Stimulated activated CD4-positive, alpha-beta T cell treated with anti-CD3 and anti-CD28 coated beads, Interleukin-4, amount 100 ng/mL, for 24 hours (primary cell): ENCODE results near the gene PTGR1.
"Not testable (repeated sequence)": the region's sequence is repeated elsewhere in the genome, so short reads cannot be mapped to it uniquely, and the experiment has no call there.

Experiments used
- DNase-seq: peaks from one replicate; pipeline ENCODE4 v3.0.0-alpha.2; 2020

The PTGR1 gene

DNA sequence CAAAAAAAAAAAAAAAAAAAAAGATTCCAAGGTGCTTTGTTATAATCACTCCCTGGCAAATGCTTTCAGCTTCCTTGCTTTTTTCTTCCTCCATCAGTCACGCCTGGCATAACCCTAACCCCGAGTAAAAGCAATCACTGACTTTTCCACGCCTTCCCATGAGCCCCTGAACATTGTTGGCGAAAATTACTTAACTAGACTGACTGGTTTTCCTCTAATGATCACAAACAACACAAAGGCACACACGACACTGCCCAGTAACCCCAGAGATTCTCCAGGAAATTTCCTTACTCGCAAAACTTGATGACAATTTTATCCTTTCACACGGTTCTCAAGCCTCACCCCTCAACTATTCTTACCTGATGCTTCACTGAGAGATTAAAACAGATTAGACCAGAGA is 11.4 kb upstream of the PTGR1 start:
- DNase-seq, result no peak

DNA sequence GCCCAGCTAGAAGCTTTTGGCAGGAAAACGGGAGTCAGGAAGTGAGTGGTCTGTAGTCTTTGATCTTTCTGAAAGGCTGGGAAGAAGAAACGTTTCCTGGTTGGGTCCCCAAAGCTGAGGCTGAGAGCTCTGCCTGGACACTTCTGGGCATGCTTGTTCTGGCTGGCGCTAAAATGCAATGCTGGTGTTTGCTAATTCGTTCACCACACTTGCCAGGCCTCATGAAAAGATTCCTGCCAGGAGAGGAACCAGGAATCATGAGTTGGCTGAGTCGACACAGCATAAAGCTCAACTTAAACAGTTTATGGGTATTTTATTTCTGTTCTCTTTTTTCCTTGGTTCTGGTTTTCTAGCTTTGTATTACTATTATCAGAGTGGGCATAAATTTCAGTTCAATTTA is 10.7 kb upstream of the PTGR1 start:
- DNase-seq, result no peak

DNA sequence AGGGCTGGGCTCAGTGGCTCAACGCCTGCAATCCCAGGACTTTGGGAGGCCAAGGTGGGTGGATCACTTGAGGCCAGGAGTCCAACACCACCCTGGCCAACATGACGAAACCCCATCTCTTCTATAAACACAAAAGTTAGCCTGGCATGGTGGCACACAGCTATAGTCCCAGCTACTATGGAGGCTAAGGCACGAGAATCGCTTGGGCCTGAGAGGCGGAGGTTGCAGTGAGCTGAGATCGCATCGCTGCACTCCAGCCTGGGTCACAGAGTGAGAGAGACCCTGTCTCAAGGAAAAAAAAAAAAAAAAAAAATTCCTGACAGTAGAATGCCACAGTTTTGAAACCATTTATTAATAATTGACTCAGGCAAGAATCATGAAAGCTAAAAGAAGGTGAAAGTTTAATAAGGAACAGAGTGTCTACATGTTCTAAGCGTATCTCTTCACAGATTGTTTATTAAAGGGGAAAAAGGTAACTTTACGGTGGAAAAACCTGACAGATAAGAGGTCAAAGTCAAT is 5.7 kb upstream of the PTGR1 start:
- no peak for DNase-seq

DNA sequence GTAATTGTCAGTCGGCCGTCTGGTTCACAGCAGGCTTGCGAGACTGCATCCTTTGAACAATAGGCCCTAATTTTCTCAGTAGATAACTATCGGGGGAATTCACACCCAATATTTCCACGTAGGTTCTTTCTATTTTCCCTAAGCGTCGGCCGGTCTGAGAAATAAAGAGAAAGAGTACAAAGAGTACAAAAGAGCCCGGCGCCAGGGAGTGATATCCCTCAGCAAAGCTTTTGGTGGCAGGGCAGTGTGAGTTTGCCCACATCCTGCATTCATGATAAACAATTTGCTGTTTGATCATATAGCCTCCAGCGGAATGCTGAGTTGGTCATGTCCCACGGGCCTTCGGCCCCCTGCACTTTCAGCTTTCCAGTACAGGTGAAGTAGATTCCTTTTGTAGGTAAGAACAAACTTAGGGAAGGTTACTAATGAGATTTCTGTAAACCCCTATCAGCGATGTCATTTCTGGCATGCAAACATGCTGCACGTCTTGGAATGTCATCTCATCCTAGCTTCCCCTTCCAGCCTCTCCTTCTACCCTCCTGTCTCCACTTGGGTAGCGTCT is 4.7 kb upstream of the PTGR1 start:
- no peak for DNase-seq

DNA sequence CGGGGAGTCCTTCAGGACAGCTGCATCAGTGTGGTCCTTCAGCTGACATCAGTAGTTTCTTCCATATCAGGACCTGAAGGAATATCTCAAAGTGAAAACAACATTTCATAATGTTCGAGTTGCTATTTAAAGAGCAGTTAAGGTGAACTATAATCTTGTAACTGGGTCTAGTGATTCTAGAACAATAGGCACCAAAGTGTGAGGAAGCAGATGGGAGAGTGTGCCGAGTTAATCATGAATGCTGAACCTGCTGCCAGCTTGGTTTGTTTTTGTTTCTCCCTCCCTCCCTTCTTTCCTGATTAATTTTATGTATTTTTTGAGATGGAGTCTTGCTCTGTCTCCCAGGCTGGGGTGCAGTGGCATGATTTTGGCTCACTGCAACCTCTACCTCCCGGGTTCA is 3.6 kb upstream of the PTGR1 start:
- DNase-seq, result no peak

DNA sequence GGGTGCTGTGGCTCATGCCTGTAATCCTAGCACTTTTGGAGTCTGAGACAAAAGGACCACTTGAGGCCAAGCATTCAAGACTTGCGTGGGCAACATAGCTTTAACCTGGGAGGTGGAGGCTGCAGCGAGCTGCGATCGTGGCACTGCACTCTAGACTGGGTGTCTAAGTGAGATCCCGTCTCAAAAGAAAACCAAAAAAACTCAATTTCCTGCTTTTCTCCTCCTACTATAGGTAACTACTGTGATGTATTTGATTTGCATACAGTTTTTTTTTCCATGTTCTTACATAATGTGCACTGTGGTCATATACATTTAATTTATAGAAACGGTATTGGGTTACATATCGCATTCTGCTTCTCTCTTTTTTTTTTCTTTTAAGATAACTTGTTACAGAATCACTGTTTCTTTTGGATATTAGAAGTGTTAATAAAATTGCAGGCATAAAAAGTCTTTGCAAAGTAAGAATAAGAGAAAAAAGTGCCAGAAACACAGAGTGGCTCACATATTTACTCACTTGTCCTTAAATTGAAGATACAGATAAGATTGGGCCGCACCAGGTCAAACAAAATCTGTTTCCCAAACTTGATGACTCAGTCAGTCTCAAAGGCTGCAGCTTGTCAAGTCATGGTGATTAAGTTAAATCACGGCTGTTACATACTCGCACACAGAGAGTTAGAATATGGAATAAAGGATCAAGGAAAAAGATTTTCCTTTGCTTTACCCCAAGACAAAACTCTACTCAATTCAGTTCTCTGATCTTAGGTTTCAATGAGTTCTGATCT is 2.0 kb upstream of the PTGR1 start:
- DNase-seq, result no peak

DNA sequence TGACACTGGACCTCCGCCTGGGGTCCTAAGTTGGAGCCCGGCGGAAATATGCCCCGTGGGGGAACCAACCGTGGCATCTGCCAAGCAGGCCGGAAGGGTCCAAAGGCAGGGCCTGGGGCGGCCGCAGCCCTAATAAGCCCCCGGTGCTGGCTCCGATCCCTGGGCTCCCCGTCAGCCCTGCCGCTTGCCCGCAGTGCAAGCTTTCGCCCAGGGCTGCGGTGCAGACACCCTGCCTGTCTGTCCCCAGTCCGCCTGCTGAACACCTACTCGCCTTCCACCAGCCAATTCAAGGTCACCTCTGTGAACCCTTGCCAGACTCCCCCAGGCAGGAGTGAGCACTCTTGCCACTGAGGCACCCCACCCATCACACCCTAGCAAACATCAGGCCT is 502 bp upstream of the PTGR1 start:
- DNase-seq, result no peak

DNA sequence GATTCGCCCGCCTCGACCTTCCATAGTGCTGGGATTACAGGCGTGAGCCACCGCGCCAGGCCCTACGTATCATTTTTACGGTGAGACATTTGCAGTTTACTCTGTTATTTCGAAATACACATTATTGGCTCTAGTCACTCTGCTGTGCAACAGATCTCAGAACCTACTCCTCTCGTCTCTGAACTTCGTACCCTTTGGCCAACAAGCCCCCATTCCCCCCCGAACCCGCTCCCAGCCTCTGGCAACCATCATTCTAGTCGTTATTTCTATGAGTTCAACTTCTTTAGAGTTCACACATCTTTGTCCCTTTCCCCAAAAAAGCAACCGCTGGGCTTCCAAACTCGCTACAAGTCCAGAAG is 735 bp downstream of the PTGR1 start:
- DNase-seq, result peak; percentile 10

DNA sequence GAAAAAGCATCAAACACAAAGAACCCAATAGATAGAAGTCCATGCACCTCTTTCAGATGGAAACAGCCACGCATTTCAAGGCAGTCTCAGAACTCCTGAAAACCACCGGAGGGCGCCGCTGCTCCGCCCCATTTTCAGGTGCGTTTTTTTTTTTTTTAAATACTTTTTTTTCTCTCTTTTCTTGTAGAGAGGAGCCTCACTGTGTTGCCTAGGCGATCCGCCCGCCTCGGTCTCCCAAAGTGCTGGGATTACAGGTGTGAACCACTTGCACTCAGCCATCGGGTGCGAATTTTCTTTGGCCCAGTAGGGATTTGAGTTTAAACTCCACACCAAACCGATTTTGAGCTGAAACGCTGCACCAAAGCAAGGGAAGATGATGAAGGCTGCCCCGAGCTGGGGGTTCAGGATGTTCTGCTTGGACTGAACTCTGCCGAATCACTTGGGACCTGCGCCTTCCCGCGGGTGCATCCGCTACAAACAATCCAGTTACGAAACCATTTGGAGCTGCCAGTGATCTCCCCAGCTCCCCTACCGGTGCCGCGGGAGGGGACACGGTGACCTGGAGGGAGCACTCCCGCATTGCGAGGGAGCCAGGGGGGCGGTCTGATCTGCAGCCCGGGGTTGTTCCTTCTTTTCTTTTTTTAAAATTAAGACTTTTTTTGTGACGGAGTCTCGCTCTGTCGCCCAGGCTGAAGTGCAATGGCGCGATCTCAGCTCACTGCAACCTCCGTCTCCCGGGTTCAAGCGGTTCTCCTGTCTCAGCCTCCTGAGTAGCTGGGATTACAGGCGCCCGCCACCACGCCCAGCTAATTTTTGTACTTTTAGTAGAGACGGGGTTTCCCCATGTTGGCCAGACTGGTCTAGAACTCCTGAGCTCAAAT is 1.4 kb downstream of the PTGR1 start:
- DNase-seq, result peak; percentile 63

DNA sequence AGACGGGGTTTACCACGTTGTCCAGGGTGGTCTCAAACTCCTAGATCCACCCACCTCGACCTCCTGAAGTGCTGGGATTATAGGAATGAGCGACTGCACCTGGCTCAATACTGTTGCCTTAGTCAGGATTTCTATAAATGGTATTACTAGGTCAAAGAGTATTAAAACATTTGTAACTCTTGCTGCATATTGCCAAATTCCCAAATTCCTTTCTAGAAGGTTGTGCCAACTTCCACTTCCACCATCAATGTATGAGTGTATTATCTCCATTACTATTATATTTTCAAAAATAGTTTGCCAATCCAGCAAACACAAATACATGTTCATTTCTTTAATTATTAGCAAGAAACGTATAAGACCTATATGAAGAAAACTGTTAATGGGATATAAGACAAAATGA is 10.6 kb downstream of the PTGR1 start:
- no peak for DNase-seq

DNA sequence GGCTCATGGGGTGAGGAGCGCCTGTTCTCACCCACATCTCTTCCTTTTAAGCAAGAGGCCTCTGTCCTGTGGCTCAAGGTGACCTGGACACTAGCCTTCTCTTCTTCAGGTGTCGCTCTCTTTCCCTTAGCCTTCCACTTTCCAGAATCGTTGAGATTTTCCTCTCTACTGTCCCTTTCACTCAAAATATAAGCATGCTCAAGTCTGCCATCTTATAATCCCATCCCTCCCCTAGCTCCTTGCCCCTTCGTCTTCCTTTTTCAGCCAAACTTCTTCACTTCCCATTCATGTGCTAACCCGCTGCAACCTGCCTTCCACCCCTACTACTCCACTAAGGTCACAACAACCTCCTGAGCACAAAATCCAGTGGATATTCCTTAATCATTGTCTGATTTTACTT is 13.1 kb downstream of the PTGR1 start:
- DNase-seq, result no peak

DNA sequence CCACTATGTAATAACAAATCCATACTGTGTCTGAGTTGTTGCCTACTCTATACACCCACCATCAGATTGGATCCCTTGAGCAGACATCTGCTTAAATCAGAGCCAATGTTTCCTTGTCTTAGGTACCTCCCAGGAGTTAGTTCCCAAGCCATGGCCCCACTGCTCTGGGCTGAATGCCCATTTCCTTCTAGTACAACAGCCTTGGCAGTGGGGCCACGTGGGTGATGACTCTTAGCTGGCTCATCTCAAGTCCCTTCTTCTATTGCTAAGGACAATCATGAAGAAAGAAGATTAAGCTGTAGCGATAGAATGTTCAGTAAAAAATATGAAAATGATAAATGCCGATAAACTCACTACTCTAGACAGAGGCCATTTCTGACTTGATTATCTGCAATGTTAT is 16.6 kb downstream of the PTGR1 start:
- no peak for DNase-seq

DNA sequence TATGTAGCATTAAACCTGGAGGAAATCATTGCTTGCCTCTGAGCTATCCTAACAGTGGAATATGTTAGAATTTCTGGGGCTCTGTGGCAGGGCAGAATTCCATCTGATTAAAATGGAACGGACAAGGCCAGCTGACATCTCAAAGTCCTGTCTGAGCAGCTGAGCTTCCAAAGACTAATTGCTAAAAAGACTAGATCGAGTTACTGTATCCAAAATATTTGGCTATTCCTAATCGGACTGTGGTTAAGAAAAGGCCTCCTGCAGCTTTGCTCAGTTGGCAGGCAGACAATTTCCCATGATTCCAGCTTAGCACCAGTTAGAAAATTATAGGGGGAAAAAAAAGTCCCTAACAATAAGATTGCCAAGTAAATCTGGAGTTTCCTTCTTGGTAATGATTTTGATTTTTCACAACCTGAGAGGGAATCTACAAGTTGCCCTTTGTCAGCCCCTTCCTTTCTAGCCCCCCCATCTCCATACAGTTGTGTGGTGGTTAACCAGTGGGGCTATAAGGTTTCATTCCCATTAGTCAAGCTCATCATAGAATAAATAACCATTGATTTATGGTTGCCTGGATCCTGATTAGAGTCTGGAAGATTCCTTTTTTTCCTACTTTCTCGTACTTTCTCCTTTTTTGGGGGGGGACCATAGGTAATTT is 26.4 kb downstream of the PTGR1 start:
- no peak for DNase-seq

DNA sequence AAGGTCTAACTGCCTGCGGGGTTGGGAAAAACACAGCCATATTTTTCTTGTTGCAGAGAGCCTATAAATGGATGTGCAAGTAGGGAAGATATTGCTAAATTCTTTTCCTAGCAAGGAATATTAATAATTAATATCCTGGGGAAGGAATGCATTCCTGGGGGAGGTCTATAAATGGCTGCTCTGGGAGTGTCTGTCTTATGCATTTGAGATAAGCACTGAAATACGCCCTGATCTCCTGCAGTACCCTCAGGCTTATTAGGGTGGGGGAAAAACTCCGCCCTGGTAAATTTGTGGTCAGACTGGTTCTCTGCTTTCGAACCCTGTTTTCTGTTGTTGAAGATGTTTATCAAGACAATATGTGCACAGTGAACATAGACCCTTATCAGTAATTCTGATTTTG is 31.3 kb downstream of the PTGR1 start:
- DNase-seq, result not testable (repeated sequence)

DNA sequence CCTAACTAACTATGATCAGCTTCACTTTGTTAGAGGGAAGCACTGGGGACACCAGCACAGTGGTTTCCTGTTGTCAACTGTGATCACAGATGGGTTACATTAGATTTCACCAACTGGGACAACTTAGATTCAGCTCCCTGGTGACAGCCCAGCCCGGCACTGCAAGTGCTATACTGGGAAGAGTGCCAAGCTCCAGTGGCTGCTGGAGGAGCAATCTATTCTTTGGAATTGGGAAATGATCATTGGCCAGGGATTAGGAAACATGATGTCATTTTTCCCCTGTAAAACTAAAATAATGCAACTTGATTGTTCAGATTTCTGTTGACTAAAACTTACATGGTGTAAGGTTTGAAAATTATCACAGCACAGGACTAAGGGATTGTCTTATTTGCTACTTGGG is 33.2 kb downstream of the PTGR1 start:
- no peak for DNase-seq

DNA sequence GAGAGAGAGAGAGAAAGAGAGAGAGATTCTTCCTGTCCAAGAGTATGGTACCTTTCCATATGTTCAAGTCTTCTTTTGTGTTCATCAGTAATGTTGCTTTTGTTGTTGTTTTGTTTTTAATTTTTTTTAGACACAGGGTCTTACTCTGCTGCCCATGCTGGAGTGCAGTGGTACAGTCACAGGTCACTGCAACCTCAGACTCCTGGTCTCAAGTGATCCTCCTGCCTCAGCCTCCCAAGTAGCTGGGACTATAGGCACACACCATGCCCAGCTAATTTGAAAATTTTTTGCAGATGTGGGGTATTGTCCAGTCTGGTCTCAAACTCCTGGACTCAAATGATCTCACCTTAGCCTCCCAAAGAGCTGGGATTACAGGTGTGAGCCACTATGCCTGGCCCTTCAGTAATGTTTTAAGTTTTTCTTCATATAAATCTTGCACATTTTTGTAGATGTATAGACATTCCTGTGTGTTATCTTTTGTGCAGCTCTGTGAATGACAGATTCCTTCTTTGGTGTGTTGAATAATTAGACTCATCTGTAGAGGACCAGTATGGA is 38.2 kb downstream of the PTGR1 start:
- DNase-seq, result no peak

DNA sequence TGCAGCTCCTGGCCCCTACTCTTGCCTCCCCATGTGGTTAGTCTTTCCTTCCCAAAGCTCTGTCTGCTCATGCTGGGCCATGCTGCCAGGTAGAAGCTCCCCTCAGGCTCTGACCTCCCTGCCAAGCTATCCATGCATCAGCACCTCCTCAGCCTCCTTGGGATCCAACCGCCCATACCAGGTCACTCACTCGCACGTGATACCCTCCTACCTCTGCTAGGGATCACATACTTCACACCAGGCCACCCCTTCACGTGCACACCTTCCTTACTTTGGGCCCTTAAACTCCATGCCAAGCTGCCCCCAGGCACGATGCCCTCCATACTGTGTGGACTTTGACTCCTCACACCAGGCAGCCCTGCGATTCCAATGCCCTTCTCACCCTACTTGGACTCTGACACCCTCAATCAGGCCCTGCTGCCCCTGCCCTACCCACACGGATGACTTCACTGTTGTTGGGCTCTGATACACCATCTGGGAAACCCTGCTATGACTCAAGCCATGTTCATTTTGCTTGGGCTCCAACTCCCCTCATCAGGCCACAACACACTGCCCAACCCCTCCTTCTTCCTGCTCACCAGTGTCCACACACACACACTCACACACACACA is 40.3 kb downstream of the PTGR1 start:
- DNase-seq, result no peak

DNA sequence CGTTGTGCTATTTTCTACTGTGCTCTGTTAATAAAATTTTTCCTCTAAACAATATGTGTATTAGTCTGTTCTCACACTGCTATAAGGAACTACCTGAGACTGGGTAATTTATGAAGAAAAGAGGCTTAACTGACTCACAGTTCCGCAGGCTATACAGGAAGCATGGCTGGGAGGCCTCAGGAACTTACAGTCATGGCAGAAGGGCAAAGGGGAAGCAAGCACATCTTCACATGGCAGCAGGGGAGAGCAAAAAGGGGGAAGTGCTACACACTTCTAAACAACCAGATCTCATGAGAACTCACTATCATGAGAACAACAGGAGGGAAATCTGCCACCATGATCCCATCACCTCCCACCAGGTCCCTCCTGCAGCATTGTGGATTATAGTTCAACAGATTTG is 44.0 kb downstream of the PTGR1 start:
- not testable (repeated sequence) for DNase-seq

DNA sequence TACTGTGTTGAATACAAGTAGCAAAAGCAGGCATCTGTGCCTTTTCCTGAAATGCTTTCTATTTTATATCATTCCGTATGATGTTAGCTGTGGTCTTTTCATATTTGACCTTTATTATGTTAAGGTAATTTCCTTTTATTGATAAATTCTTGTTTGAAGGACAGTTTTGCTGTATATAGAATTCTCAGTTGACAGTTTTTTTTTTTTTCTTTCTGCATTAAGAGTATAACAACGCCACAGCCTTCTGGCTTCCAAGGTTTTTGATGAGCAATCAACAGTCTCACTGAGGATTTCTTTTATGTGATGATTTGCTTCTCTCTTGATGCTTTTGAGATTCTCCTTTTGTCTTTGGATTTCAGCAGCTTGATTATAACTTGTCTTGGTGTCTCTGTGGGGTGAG is 50.8 kb downstream of the PTGR1 start:
- no peak for DNase-seq

DNA sequence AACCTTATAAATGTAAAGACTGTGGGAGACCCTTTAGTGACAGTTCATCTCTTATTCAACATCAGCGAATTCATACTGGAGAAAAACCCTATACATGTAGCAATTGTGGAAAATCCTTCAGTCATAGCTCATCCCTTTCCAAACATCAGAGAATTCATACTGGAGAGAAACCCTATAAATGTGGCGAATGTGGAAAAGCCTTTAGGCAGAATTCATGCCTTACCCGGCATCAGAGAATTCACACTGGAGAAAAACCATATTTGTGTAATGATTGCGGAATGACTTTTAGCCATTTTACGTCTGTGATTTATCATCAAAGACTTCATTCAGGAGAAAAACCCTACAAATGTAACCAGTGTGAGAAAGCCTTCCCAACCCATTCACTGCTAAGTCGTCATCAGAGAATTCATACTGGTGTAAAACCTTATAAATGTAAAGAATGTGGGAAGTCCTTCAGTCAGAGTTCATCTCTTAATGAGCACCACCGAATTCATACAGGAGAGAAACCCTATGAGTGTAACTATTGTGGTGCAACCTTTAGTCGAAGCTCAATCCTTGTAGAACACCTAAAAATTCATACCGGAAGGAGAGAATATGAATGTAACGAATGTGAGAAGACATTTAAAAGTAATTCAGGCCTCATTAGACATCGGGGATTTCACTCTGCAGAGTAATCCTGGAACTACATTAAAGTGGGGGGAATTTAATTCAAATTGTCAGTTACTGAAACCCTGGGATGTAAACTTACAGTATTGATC is 56.8 kb downstream of the PTGR1 start:
- DNase-seq, result no peak

DNA sequence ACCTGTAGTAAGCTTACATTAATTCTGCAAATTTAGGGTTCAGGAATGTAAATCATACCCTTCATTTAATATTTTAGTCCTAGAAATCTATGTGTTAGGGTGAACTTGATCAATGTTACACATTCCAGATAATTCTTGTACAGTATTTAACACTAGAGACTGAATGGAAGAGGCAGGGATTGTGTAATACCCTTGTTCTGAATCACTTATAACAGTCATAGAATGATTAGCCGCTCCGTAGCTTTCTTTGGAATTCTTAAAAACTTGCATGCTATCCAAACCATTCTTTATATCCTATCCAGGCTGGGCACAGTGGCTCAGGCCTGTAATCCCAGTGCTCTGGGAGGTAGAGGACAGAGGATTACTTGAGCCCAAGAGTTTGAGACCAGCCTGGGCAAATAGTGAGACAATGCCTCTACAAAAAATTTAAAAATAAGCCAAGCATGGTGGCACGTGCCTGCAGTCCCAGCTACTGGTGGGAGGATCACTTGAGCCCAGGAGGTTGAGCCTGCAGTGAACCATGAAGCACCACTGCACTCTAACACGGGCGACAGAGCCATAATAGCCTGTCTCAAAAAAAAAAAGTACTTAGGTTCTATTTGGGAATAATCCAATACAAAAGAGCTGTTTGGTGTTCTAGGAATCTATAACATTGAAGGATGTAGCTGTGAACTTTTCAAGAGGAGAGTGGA is 66.2 kb downstream of the PTGR1 start:
- no peak for DNase-seq
